ENCODE data around the gene GPATCH8.

- TF ChIP-seq CTCF (conservative IDR thresholded peaks at IDR 0.05; ENCODE audit: low read length), result no peak
- no peak for TF ChIP-seq EZH2phosphoT487 (IDR thresholded peaks at IDR 0.05; ENCODE audit: borderline replicate concordance)
These were observed 153.6 kb downstream of the GPATCH8 start for GRCh38 chr17:44349553-44350070.
